ENCODE data around the gene IPO5.

IPO5 gene

GRCh38 chr13:97967948-97968347 lies 14.5 kb downstream of the IPO5 start:
- no peak overlapping the region for H3K4me3 ChIP-seq (replicated peaks; ENCODE audit: low read depth, low read length)
- DNase-seq (ENCODE audit: extremely low read depth, low read depth): no peak
- TF ChIP-seq, protein P1, sequence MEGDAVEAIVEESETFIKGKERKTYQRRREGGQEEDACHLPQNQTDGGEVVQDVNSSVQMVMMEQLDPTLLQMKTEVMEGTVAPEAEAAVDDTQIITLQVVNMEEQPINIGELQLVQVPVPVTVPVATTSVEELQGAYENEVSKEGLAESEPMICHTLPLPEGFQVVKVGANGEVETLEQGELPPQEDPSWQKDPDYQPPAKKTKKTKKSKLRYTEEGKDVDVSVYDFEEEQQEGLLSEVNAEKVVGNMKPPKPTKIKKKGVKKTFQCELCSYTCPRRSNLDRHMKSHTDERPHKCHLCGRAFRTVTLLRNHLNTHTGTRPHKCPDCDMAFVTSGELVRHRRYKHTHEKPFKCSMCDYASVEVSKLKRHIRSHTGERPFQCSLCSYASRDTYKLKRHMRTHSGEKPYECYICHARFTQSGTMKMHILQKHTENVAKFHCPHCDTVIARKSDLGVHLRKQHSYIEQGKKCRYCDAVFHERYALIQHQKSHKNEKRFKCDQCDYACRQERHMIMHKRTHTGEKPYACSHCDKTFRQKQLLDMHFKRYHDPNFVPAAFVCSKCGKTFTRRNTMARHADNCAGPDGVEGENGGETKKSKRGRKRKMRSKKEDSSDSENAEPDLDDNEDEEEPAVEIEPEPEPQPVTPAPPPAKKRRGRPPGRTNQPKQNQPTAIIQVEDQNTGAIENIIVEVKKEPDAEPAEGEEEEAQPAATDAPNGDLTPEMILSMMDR (IDR thresholded peaks at IDR 0.05; ENCODE audit: low read depth, low read length, missing control alignments): no peak

GRCh38 chr13:97971519-97971918 lies 18.0 kb downstream of the IPO5 start:
- DNase-seq (ENCODE audit: extremely low read depth, low read depth): no peak
- no peak overlapping the region for H3K4me3 ChIP-seq (replicated peaks; ENCODE audit: low read depth, low read length)
- TF ChIP-seq, protein P1 (IDR thresholded peaks at IDR 0.05; ENCODE audit: low read depth, low read length, missing control alignments): no peak

GRCh38 chr13:97974773-97975172 lies 21.3 kb downstream of the IPO5 start:
- no peak overlapping the region for H3K4me3 ChIP-seq (replicated peaks; ENCODE audit: low read depth, low read length)
- TF ChIP-seq, protein P1 (IDR thresholded peaks at IDR 0.05; ENCODE audit: low read depth, low read length, missing control alignments): no peak
- no peak for DNase-seq (ENCODE audit: extremely low read depth, low read depth)

DNA sequence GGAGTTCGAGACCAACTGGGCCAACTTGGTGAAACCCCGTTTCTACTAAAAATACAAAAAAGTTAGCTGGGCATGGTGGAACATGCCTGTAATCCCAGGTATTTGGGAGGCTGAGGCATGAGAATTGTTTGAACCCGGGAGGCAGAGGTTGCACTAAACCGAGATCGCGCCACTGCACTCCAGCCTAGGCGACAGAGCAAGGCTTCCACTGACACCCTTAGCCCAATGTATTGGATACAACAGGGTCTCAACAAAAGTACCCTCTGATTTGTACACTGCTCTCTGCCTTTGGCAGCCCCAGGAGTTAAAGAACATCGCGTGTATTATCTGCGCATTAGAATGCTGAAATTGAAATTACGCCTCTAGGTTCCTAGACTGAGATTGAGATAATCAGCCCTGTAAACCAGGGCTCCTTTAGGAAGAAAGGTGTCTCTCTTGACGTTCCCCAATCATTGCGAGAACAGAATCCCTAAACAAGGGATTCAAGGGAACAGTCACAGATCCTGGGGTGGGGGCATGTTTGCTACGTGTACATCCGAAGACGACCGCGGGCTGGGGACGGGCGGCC lies 21.9 kb downstream of the IPO5 start:
- H3K4me3 ChIP-seq (replicated peaks; ENCODE audit: low read depth, low read length): peak overlapping the region; percentile 60
- no peak for DNase-seq (ENCODE audit: extremely low read depth, low read depth)
- TF ChIP-seq, protein P1 (IDR thresholded peaks at IDR 0.05; ENCODE audit: low read depth, low read length, missing control alignments): no peak

- TF ChIP-seq, protein P1 (IDR thresholded peaks at IDR 0.05; ENCODE audit: low read depth, low read length, missing control alignments): no peak
- peak overlapping the region; percentile 60 for H3K4me3 ChIP-seq (replicated peaks; ENCODE audit: low read depth, low read length)
- peak; percentile 33 for DNase-seq (ENCODE audit: extremely low read depth, low read depth)
These were observed 22.6 kb downstream of the IPO5 start for GRCh38 chr13:97975848-97976609.

- H3K4me3 ChIP-seq (replicated peaks; ENCODE audit: low read depth, low read length): peak overlapping the region; percentile 58
- DNase-seq (ENCODE audit: extremely low read depth, low read depth): peak; percentile 7
- TF ChIP-seq, protein P1 (IDR thresholded peaks at IDR 0.05; ENCODE audit: low read depth, low read length, missing control alignments): no peak
These were observed 23.4 kb downstream of the IPO5 start for GRCh38 chr13:97976610-97977521.
